DMS 273 treated with DMSO at 0.1 percent for 48 hours (cell line): ENCODE data around the gene SSMEM1.
"Not testable (repeated sequence)": the region's sequence is repeated elsewhere in the genome, so short reads cannot be mapped to it uniquely, and the experiment has no call there.

Source experiments
- DNase-seq: peaks from one replicate; lab custom pipeline; 2025; lab: John Stamatoyannopoulos, UW

SSMEM1 gene

GRCh38 chr7:130207642-130208041, at the start of gene SSMEM1:
SSMEM1 (plus strand) TSS chr7:130207860; CDS start chr7:130207911, 51 bp downstream.
- DNase-seq: no peak

- DNase-seq: no peak
These were observed 47.6 kb upstream of the SSMEM1 start for GRCh38 chr7:130160023-130160422.

- no peak for DNase-seq
These were observed 47.2 kb upstream of the SSMEM1 start for GRCh38 chr7:130160455-130160854.

- no peak for DNase-seq
These were observed 45.5 kb upstream of the SSMEM1 start for GRCh38 chr7:130162196-130162595.

- no peak for DNase-seq
These were observed 33.3 kb upstream of the SSMEM1 start for GRCh38 chr7:130174237-130174959.

GRCh38 chr7:130178251-130178650, 29.4 kb upstream of the SSMEM1 start:
- DNase-seq: no peak

GRCh38 chr7:130179631-130180030, 28.0 kb upstream of the SSMEM1 start:
- DNase-seq: no peak

- no peak for DNase-seq
These were observed 26.9 kb upstream of the SSMEM1 start for GRCh38 chr7:130180571-130181262.

- DNase-seq: no peak
These were observed 26.4 kb upstream of the SSMEM1 start for GRCh38 chr7:130181263-130181605.

GRCh38 chr7:130182990-130183389, 24.7 kb upstream of the SSMEM1 start:
- DNase-seq: no peak

GRCh38 chr7:130184349-130184748, 23.3 kb upstream of the SSMEM1 start:
- not testable (repeated sequence) for DNase-seq

GRCh38 chr7:130187360-130187759, 20.3 kb upstream of the SSMEM1 start:
- no peak for DNase-seq

- no peak for DNase-seq
These were observed 18.3 kb upstream of the SSMEM1 start for GRCh38 chr7:130189343-130189742.

- no peak for DNase-seq
These were observed 15.9 kb upstream of the SSMEM1 start for GRCh38 chr7:130191791-130192190.

- no peak for DNase-seq
These were observed 12.3 kb upstream of the SSMEM1 start for GRCh38 chr7:130195396-130195795.

GRCh38 chr7:130196476-130196875, 11.2 kb upstream of the SSMEM1 start:
- DNase-seq: no peak

- DNase-seq: no peak
These were observed 10.6 kb upstream of the SSMEM1 start for GRCh38 chr7:130197094-130197493.

GRCh38 chr7:130201796-130202195, 5.9 kb upstream of the SSMEM1 start:
- DNase-seq: no peak

GRCh38 chr7:130205084-130205947, 2.3 kb upstream of the SSMEM1 start, which contains the start of gene TMEM209:
TMEM209 (minus strand) TSS chr7:130205406; CDS start chr7:130205375, 31 bp downstream.
- peak; percentile 99 for DNase-seq

- DNase-seq: no peak
These were observed 627 bp upstream of the SSMEM1 start for GRCh38 chr7:130207033-130207432.

GRCh38 chr7:130208516-130208915, 856 bp downstream of the SSMEM1 start:
- DNase-seq: no peak

- DNase-seq: no peak
These were observed 2.7 kb downstream of the SSMEM1 start for GRCh38 chr7:130210181-130210935.
